Chondrocyte (in vitro differentiated cells): ENCODE results near the gene SCO2. TPM values are rescaled to one million over a fixed set of nuclear protein-coding genes. Genes with fewer than 3 reads are reported as not detected.

Source experiments
- DNase-seq: peaks from one replicate; pipeline ENCODE4 v3.0.0; 2021; ENCODE audit warnings: mixed read lengths, low spot score
- H3K27ac Mint-ChIP-seq: one replicate; pipeline ENCODE4 v1.8.0; 2021; ENCODE audit warnings: mild to moderate bottlenecking, moderate library complexity, mixed read lengths; ENCODE audit not compliant: unreplicated experiment
- H3K27me3 Mint-ChIP-seq: 2 replicates; pipeline ENCODE4 v1.8.0; 2021; ENCODE audit warnings: low read depth, mixed read lengths
- H3K36me3 Mint-ChIP-seq: 2 replicates; pipeline ENCODE4 v1.8.0; 2021; ENCODE audit warnings: low read depth, mixed read lengths
- H3K4me1 Mint-ChIP-seq: 2 replicates; pipeline ENCODE4 v1.8.0; 2021; ENCODE audit warnings: low read depth, mild to moderate bottlenecking, mixed read lengths
- H3K4me3 Mint-ChIP-seq: one replicate; pipeline ENCODE4 v1.8.0; 2021; ENCODE audit warnings: mild to moderate bottlenecking, moderate library complexity, mixed read lengths; ENCODE audit not compliant: unreplicated experiment
- H3K9me3 Mint-ChIP-seq: 2 replicates; pipeline ENCODE4 v1.8.0; 2021; ENCODE audit warnings: low read depth, mixed read lengths
- total RNA-seq: library from RNA; stranded (reverse); gene quantifications from 3 replicates; pipeline ENCODE4 v1.2.1, GENCODE V29; 2021
- TF ChIP-seq, protein P1 (sequence below): fragments of 200-600 bp; sonication (generic); IDR thresholded peaks from 2 replicates; pipeline ENCODE4 v1.5.0; 2021; ENCODE audit warnings: antibody characterized with exemption, mild to moderate bottlenecking, moderate library complexity

Gene SCO2
- total RNA-seq, 1 donor from 2014 or later: 5.4 TPM

DNA sequence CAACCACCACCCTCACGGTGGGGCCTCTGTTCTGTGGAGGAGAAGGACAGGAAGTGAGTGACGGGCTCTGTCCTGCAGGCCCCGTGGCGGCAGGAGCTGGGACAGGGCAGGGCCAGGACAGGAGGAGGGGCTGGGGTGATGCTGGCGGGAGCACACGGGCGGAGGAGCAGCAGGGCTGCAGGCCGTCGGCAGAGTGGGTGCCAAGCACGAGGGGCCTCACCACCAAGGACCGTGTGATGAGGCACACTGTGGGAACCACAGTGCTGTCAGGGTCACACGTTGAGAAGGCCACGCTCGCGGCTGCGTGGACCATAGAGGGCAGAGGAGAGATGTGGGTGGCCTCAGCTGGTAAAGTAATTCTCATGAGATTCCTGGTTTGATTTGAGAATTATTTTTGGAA is 8.5 kb downstream of the SCO2 start:
- no peaks in the 10 kb centered on the region for H3K27me3 Mint-ChIP-seq
- H3K4me3 Mint-ChIP-seq: no peak overlapping the region

DNA sequence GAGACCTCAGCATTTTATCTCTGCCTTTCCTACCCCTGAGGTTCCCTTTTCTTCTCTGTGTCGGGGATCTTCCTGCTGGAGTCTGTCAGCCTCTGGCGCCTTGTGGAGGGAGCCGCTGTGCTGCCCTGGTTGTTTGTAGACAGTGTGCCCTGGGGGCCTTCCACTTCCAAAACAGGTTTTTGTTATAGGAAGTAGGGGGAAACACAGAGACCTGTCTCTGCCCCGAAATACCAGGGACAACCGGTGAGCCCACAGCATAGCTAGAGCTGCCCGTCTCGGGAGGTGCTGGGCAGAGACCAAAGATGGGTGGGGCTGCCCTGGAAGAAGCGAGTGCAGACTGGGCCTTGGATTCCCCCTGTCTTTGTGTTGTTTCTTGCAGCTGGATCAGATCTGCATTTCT is 9.3 kb downstream of the SCO2 start:
- H3K4me1 Mint-ChIP-seq: no peaks in the 10 kb centered on the region
- H3K27me3 Mint-ChIP-seq: no peaks in the 10 kb centered on the region

More for the DNA sequence above, 8.5 kb downstream of the SCO2 start:
- DNase-seq: no peak
- no peaks in the 10 kb centered on the region for H3K4me1 Mint-ChIP-seq
- no peaks in the 10 kb centered on the region for H3K9me3 Mint-ChIP-seq
- no peak overlapping the region for H3K27ac Mint-ChIP-seq
- TF ChIP-seq, protein P1, sequence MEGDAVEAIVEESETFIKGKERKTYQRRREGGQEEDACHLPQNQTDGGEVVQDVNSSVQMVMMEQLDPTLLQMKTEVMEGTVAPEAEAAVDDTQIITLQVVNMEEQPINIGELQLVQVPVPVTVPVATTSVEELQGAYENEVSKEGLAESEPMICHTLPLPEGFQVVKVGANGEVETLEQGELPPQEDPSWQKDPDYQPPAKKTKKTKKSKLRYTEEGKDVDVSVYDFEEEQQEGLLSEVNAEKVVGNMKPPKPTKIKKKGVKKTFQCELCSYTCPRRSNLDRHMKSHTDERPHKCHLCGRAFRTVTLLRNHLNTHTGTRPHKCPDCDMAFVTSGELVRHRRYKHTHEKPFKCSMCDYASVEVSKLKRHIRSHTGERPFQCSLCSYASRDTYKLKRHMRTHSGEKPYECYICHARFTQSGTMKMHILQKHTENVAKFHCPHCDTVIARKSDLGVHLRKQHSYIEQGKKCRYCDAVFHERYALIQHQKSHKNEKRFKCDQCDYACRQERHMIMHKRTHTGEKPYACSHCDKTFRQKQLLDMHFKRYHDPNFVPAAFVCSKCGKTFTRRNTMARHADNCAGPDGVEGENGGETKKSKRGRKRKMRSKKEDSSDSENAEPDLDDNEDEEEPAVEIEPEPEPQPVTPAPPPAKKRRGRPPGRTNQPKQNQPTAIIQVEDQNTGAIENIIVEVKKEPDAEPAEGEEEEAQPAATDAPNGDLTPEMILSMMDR: no peak
- H3K36me3 Mint-ChIP-seq: peaks cover 9% of the 10 kb centered on the region

DNA sequence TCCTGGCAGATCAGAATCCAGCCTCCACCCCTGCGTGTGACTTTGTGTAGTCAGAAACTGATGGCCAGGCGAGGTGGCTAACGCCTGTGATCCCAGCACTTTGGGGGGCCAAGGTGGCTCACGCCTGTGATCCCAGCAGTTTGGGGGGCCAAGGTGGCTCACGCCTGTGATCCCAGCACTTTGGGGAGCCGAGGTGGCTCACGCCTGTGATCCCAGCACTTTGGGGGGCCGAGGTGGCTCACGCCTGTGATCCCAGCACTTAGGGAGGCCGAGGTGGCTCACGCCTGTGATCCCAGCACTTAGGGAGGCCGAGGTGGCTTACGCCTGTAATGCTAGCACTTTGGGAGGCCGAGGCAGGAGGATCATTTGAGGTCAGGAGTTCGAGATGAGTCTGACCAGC is 12.2 kb downstream of the SCO2 start:
- H3K27me3 Mint-ChIP-seq: no peaks in the 10 kb centered on the region
- no peak overlapping the region for H3K27ac Mint-ChIP-seq

More for the DNA sequence above, 9.3 kb downstream of the SCO2 start:
- no peak for DNase-seq
- H3K36me3 Mint-ChIP-seq: peaks cover 9% of the 10 kb centered on the region
- TF ChIP-seq, protein P1: no peak
- no peaks in the 10 kb centered on the region for H3K9me3 Mint-ChIP-seq
- no peak overlapping the region for H3K27ac Mint-ChIP-seq
- no peak overlapping the region for H3K4me3 Mint-ChIP-seq

DNA sequence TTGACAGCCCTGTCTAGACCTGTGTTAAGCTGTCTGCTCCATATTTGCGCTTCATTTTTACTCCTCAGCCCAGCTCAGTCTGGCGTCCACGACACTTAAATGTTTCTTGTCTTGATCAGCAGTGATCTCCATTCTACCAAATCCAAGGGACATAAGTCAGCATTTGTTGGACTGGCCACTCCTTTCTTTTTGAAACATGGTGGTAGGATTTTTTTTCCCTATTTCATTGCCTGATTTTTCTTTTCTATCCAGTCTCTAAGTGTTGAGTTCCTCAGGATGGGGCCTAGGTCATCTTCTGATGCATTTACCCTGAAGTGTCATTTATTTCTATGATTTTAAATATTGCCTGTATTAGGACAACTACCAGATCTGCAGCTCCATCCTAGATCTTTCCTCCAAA is 16.5 kb downstream of the SCO2 start:
- H3K27me3 Mint-ChIP-seq: no peaks in the 10 kb centered on the region
- DNase-seq: no peak
- H3K27ac Mint-ChIP-seq: peak overlapping the region; percentile 94
- H3K9me3 Mint-ChIP-seq: no peaks in the 10 kb centered on the region
- TF ChIP-seq, protein P1: no peak
- peak overlapping the region; percentile 89 for H3K4me3 Mint-ChIP-seq
- peaks cover 1% of the 10 kb centered on the region for H3K36me3 Mint-ChIP-seq
- peaks cover 13% of the 10 kb centered on the region for H3K4me1 Mint-ChIP-seq

More for the DNA sequence above, 12.2 kb downstream of the SCO2 start:
- TF ChIP-seq, protein P1: no peak
- Mint-ChIP-seq H3K4me3 (no peak overlapping the region), H3K4me1 (peaks cover 11% of the 10 kb centered on the region), H3K9me3 (no peaks in the 10 kb centered on the region), H3K36me3 (peaks cover 5% of the 10 kb centered on the region)
- DNase-seq: no peak

DNA sequence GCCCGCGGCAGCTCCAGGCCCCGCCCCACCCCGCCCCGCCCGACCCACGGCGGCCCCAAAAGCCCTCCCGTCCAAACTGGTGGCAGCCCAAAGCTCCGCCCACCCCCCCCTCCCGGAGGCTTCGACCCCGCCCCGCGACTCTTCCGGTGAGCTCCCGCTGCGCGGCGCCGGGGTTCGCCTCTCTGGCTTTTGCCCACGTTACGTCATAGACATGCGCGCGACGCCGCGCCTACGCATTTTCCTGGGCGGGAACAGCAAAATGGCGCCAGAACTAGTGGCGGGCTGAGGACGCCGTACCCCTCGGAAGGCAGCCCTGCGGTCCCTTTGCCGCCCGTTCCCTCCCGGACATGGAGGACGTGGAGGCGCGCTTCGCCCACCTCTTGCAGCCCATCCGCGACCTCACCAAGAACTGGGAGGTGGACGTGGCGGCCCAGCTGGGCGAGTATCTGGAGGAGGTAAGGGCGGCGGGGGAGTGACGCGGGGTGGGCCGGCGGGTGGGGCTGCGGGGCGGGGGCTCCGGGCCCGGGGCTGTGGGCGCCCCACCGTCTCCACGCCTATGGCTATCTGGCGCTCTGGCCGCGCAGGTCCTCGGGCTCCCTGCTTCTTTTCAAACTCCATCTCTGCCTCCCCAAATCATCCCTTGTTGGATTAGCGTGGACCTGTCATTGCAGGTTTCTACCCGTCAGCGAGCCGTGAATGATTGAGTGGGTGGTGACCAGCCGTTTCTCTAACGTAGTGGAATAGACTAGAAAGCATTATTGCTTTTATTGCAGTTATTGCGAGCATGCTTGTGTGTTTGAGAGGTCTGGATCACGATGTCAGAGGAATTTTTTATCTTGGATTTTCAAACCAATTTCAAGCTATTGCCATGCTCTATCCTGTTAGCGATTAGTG is 17.2 kb downstream of the SCO2 start, which contains the start of gene NCAPH2:
Gene NCAPH2 (plus strand): TSS at position 234 of the 894 bp plus-strand sequence. CDS start 114 bp downstream, at position 348.
- DNase-seq: peak; percentile 98

More for the DNA sequence above, 17.2 kb downstream of the SCO2 start, which contains the start of gene NCAPH2:
- Mint-ChIP-seq H3K4me3 (peak within 1 kb of the TSS; percentile 93), H3K27me3 (no peaks in the 10 kb centered on the region), H3K27ac (peak within 1 kb of the TSS; percentile 95), H3K9me3 (no peaks in the 10 kb centered on the region), H3K4me1 (peaks cover 13% of the 10 kb centered on the region), H3K36me3 (peaks cover 1% of the 10 kb centered on the region)
- TF ChIP-seq, protein P1: no peak
